Heart left ventricle (tissue), 16 donors: Measurements from ENCODE around the gene TKFC. TPM values are rescaled to one million over a fixed set of nuclear protein-coding genes. Genes with fewer than 3 reads are reported as not detected.

Experiments used
- ATAC-seq, 4 donors: fragments of 200-7000 bp; cut with Tn5 transposase; one replicate each; pipeline ENCODE4 v1.9.1; 2020 to 2022; ENCODE audit warnings: moderate library complexity in 4 of 4, mild to moderate bottlenecking in 3 of 4, moderate number of reproducible peaks in 1 of 4
- DNase-seq, 5 donors: peaks; one replicate each; pipeline ENCODE4 v3.0.0-alpha.2; 2020
- H3K27ac ChIP-seq, 12 donors: fragments of 200-600 bp; sonication (generic) in 4 of 12; one replicate each; pipeline versions ENCODE4 v1.5.0 to v1.8.0; 2016 to 2022; ENCODE audit warnings: mild to moderate bottlenecking in 2 of 12
- H3K27me3 ChIP-seq, 9 donors: fragments of 200-600 bp; sonication (generic) in 2 of 9; one replicate each; pipeline versions ENCODE4 v1.5.1 to v1.8.0; 2016 to 2022; ENCODE audit warnings: mild to moderate bottlenecking in 3 of 9
- H3K36me3 ChIP-seq, 9 donors: fragments of 200-600 bp; sonication (generic) in 2 of 9; one replicate each; pipeline versions ENCODE4 v1.5.0 to v1.8.0; 2018 to 2022; ENCODE audit warnings: mild to moderate bottlenecking in 2 of 9
- H3K4me1 ChIP-seq, 12 donors: fragments of 200-600 bp; sonication (generic) in 4 of 12; one replicate each; pipeline versions ENCODE4 v1.5.0 to v1.8.0; 2016 to 2022; ENCODE audit warnings: mild to moderate bottlenecking in 3 of 12
- H3K4me3 ChIP-seq, 12 donors: fragments of 200-600 bp; sonication (generic) in 4 of 12; one replicate each; pipeline versions ENCODE4 v1.5.0 to v1.8.0; 2017 to 2022; ENCODE audit warnings: mild to moderate bottlenecking in 9 of 12, moderate library complexity in 4 of 12
- H3K9me3 ChIP-seq, 12 donors: fragments of 200-600 bp; sonication (generic) in 4 of 12; one replicate each; pipeline versions ENCODE4 v1.5.0 to v1.8.0; 2016 to 2022; ENCODE audit warnings: mild to moderate bottlenecking in 1 of 12
- CTCF ChIP-seq, 12 donors: fragments of 200-600 bp; sonication (generic) in 4 of 12; IDR thresholded peaks; one replicate each; pipeline versions ENCODE4 v1.5.0 to v1.8.0; 2018 to 2022; ENCODE audit warnings: antibody characterized with exemption in 12 of 12, mild to moderate bottlenecking in 5 of 12
- POLR2A ChIP-seq, 2 donors: fragments of 450-650 bp; IDR thresholded peaks; one replicate each; pipeline ENCODE4 v1.6.1; 2017; ENCODE audit warnings: antibody characterized with exemption in 2 of 2, mild to moderate bottlenecking in 2 of 2, moderate library complexity in 2 of 2
- WGBS, 4 donors: extraction: QIAGEN DNeasy Blood & Tissue Kit in 2 of 4; methylation state at CpG; one replicate each; pipeline versions ENCODE4 v1.1.5 to v1.1.7; 2013 to 2018; 5-methylcytosine and 5-hydroxymethylcytosine counted together
- intact Hi-C, 10 donors: fragments of 100-400 bp; cut with DNase I; formaldehyde crosslinking; loops; one replicate each; pipeline versions ENCODE4 v1.11.1 to v1.14.2; 2022
- polyA plus RNA-seq, 2 donors: library from polyadenylated mRNA; stranded (reverse); fragments of 200-250 nt; gene quantifications; one replicate each; pipeline ENCODE4 v1.2.3, GENCODE V29; 2013
- total RNA-seq, 9 donors: library from RNA; depleted of rRNA in 2 of 9; stranded (reverse); fragments of >200 nt in 2 of 9; fragmentation: NEBNext Ultra II Directional in 3 of 9; extraction: Animal tissue kit (Norgen Biotek cat#: 25700) in 3 of 9; gene quantifications; one replicate each; pipeline versions ENCODE4 v1.1.0 to v1.2.4, GENCODE V29; 2016 to 2023
- donor health status: ischemic (EF 13 %, LVEDD 7.1; RV severe dilation, severe dysfunction).
- donor health status: healthy with polysubstance abuse.
- donor health status: DM: no; HTN: yes; CAD: no.
- donor health status: DM: no; HTN: no; CAD: no.
- donor health status: ischemic (EF 25% LVEDD 6.9; RV normal size, moderate dysfunction).
- donor health status: ischemic (EF 25% LVEDD 5.7; RV mildly dilated, moderate dysfunction).
- donor health status: healthy.
- donor health status: DM: yes; HTN: yes; CAD: no.
- donor health status: ischemic (EF 35%, LVEDD 5.7; RV mildly dilated, moderate dysfunction).
- donor health status: nonischemic (EF 11% LVEDD 7.7; RV severe dilation, severe dysfunction).
- donor health status: DM: yes; HTN: yes; CAD: no.
- donor health status: PGD.
- donor health status: ischemic (EF 29% LVEDD 5.4; RV normal size, mild dysfunction).
- donor health status: nonischemic (EF 23%, LVEDD 6.1; RV moderate dilation, normal function).

The TKFC gene
- total and polyA plus RNA-seq, 11 donors, result 10.0 to 31.2 (median 16.2) TPM

- TF ChIP-seq POLR2A (IDR thresholded peaks at IDR 0.05) (no peak), CTCF (IDR thresholded peaks at IDR 0.05) (no peak)
- WGBS, 4 donors, result 87 to 97% (median 96%) methylated on average over 8 of the region's 8 CpGs
- peaks cover 0 to 11% (median 0%) of the 10 kb centered on the region in 12 donors for H3K4me1 ChIP-seq
- intact Hi-C loops, result no loop called here
- no peak overlapping the region for H3K4me3 ChIP-seq
- H3K9me3 ChIP-seq, result no peaks in the 10 kb centered on the region
- ATAC-seq (no peak), DNase-seq (peak in 1 of 5 donors; percentile 11)
- no peak overlapping the region for H3K27ac ChIP-seq
- H3K36me3 ChIP-seq, result peaks cover 0 to 76% (median 51%) of the 10 kb centered on the region in 9 donors
- H3K27me3 ChIP-seq, result no peaks in the 10 kb centered on the region
Observed at GRCh38 chr11:61350803-61351202, 17.8 kb downstream of the TKFC start.

GRCh38 chr11:61352038-61352437 lies 19.0 kb downstream of the TKFC start:
- Histone ChIP-seq H3K4me3 (no peak overlapping the region), H3K9me3 (no peaks in the 10 kb centered on the region), H3K4me1 (peaks cover 0 to 16% (median 0%) of the 10 kb centered on the region in 12 donors), H3K27me3 (no peaks in the 10 kb centered on the region), H3K27ac (no peak overlapping the region), H3K36me3 (peaks cover 0 to 81% (median 51%) of the 10 kb centered on the region in 9 donors)
- ATAC-seq (no peak), DNase-seq (peak in 1 of 5 donors; percentile 5)
- intact Hi-C loops, result no loop called here
- WGBS, 4 donors, result 83 to 85% (median 84%) methylated on average over 8 of the region's 8 CpGs
- TF ChIP-seq POLR2A (IDR thresholded peaks at IDR 0.05), result no peak

GRCh38 chr11:61353131-61354067 lies 20.4 kb downstream of the TKFC start:
- Histone ChIP-seq H3K9me3 (no peaks in the 10 kb centered on the region), H3K4me3 (no peak overlapping the region), H3K36me3 (peaks cover 0 to 78% (median 43%) of the 10 kb centered on the region in 9 donors), H3K27me3 (no peaks in the 10 kb centered on the region), H3K4me1 (peaks cover 0 to 20% (median 0%) of the 10 kb centered on the region in 12 donors), H3K27ac (no peak overlapping the region)
- 87 to 92% (median 90%) methylated on average over 14 to 15 of the region's 15 CpGs for WGBS, 4 donors
- intact Hi-C loops, result no loop called here
- TF ChIP-seq POLR2A (IDR thresholded peaks at IDR 0.05) (no peak), CTCF (IDR thresholded peaks at IDR 0.05) (no peak)
- ATAC-seq, result no peak
- peak in 1 of 5 donors; percentile 6 for DNase-seq

GRCh38 chr11:61354208-61354607 lies 21.2 kb downstream of the TKFC start:
- peaks cover 0 to 70% (median 38%) of the 10 kb centered on the region in 9 donors for H3K36me3 ChIP-seq
- WGBS, 4 donors, result 89 to 94% (median 90%) methylated on average over 2 of the region's 2 CpGs
- TF ChIP-seq POLR2A (IDR thresholded peaks at IDR 0.05), result no peak
- TF ChIP-seq CTCF (IDR thresholded peaks at IDR 0.05), result no peak

More at GRCh38 chr11:61354208-61354607, 21.2 kb downstream of the TKFC start:
- H3K4me3 ChIP-seq, result no peak overlapping the region
- no peak for ATAC-seq
- peaks cover 0 to 25% (median 0%) of the 10 kb centered on the region in 12 donors for H3K4me1 ChIP-seq
- peak in 1 of 5 donors; percentile 0 for DNase-seq
- no peaks in the 10 kb centered on the region for H3K27me3 ChIP-seq
- intact Hi-C loops, result no loop called here
- no peak overlapping the region for H3K27ac ChIP-seq
- H3K9me3 ChIP-seq, result no peaks in the 10 kb centered on the region
